ENCODE measurements around the gene CPXM1. TPM values are rescaled to one million over a fixed set of nuclear protein-coding genes. Genes with fewer than 3 reads are reported as not detected.

Gene CPXM1
- total RNA-seq, 1 experiment from 2014 or later: 0.17 TPM

DNA sequence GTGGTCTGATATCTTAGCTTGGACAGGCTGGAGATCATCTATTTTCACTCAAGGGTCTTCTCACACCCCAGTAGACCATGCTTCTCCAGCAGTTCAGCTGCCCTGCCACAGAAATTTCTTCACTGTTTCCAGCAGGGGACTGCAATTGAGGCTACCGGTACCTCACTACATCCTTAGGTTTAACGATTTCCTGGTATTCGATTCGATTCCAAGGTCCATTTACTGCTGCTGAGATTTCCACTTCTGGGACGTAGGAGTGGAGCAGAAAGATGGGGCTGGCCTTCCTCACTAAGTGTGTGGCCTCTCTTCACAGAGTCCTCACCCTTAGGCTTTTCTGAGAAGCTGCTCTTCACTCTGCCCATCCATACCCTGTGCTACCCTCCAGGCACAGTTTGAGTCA, 46.3 kb upstream of the CPXM1 start:
- Histone ChIP-seq H3K4me1 (ENCODE audit: control insufficient read depth in 1 of 2, insufficient read depth in 2 of 2, low read length in 2 of 2) (peaks cover 2 to 3% of the 10 kb centered on the region in 2 experiments; a peak in 2 of 4 replicates), H3K27ac (ENCODE audit: low read depth, low read length) (no peak overlapping the region), H3K9me2 (ENCODE audit: insufficient read depth) (no peaks in the 10 kb centered on the region), H3K4me2 (ENCODE audit: low read length) (no peak overlapping the region), H3K9ac (ENCODE audit: low read length) (no peak overlapping the region), H3K27me3 (ENCODE audit: insufficient read depth, low read length) (no peaks in the 10 kb centered on the region), H3K9me3 (ENCODE audit: control insufficient read depth in 1 of 2, insufficient read depth in 1 of 2, low read depth in 1 of 2, low read length in 2 of 2) (no peaks in the 10 kb centered on the region), H3K79me2 (ENCODE audit: insufficient read depth, low read length) (no peaks in the 10 kb centered on the region), H2AFZ (ENCODE audit: low read depth, low read length, poor library complexity, severe bottlenecking) (no peak overlapping the region), H4K20me1 (ENCODE audit: insufficient read depth) (no peaks in the 10 kb centered on the region), H3K36me3 (ENCODE audit: control insufficient read depth in 1 of 2, insufficient read depth in 2 of 2, low read length in 2 of 2) (no peaks in the 10 kb centered on the region), H3K4me3 (replicated peaks in 1 of 2; ENCODE audit: low read depth in 1 of 2, low read length in 2 of 2) (no peak overlapping the region)
- POLR2A ChIA-PET: no interaction called here
- CTCF ChIA-PET: no interaction called here
- TF ChIP-seq EZH2phosphoT487 (IDR thresholded peaks at IDR 0.05; ENCODE audit: borderline replicate concordance) (no peak), TCF7L2 (IDR thresholded peaks at IDR 0.05; ENCODE audit: borderline replicate concordance, extremely low read depth, insufficient read depth, insufficient read length) (no peak), SRF (IDR thresholded peaks at IDR 0.05; ENCODE audit: low read depth) (no peak), FOSL1 (IDR thresholded peaks at IDR 0.05; ENCODE audit: low read depth) (no peak), RAD21 (IDR thresholded peaks at IDR 0.05; ENCODE audit: low read depth) (no peak), EZH2 (IDR thresholded peaks at IDR 0.05) (no peak), SP1 (IDR thresholded peaks at IDR 0.05; ENCODE audit: low read depth) (no peak), JUND (IDR thresholded peaks at IDR 0.05) (no peak), CBX3 (IDR thresholded peaks at IDR 0.05; ENCODE audit: low read depth) (no peak), POLR2A (IDR thresholded peaks at IDR 0.05; ENCODE audit: borderline replicate concordance, extremely low read depth, insufficient read depth, insufficient read length) (no peak), POLR2AphosphoS5 (IDR thresholded peaks at IDR 0.05; ENCODE audit: low read depth, low read length) (no peak)
- TF ChIP-seq, protein P1, sequence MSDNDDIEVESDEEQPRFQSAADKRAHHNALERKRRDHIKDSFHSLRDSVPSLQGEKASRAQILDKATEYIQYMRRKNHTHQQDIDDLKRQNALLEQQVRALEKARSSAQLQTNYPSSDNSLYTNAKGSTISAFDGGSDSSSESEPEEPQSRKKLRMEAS (IDR thresholded peaks at IDR 0.05): no peak
- TF ChIP-seq, protein P2, sequence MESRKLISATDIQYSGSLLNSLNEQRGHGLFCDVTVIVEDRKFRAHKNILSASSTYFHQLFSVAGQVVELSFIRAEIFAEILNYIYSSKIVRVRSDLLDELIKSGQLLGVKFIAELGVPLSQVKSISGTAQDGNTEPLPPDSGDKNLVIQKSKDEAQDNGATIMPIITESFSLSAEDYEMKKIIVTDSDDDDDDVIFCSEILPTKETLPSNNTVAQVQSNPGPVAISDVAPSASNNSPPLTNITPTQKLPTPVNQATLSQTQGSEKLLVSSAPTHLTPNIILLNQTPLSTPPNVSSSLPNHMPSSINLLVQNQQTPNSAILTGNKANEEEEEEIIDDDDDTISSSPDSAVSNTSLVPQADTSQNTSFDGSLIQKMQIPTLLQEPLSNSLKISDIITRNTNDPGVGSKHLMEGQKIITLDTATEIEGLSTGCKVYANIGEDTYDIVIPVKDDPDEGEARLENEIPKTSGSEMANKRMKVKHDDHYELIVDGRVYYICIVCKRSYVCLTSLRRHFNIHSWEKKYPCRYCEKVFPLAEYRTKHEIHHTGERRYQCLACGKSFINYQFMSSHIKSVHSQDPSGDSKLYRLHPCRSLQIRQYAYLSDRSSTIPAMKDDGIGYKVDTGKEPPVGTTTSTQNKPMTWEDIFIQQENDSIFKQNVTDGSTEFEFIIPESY (IDR thresholded peaks at IDR 0.05; ENCODE audit: extremely low read depth, insufficient replicate concordance, low read length): no peak
- RAD21 ChIA-PET (ENCODE audit: low non-redundant PET in 1 of 2, low total read pairs in 2 of 2, uncharacterized antibody in 2 of 2, unreplicated experiment in 2 of 2): no interaction called here
- intact Hi-C loops (cut with micrococcal nuclease): no loop called here
- DNase-seq (ENCODE audit: low read depth, low spot score): no peak
- no TSS peak for BruUV-seq (replicated peaks)
- ATAC-seq: no peak
